Endothelial cell of umbilical vein (primary cell): Measurements from ENCODE around the gene EIF1AX. TPM values are rescaled to one million over a fixed set of nuclear protein-coding genes. Genes with fewer than 3 reads are reported as not detected.

Source experiments
- BruUV-seq: library from RNA; stranded (reverse); fragments of 400-500 nt; replicated peaks from 2 replicates; lab custom pipeline; 2021; lab: Mats Ljungman, UMichigan
- CTCF ChIA-PET: fragments of 300-600, 350-600 bp; sonication (Branson Sonifier 250); formaldehyde crosslinking; loops from one replicate; lab custom pipeline; 2021; ENCODE audit warnings: antibody characterized with exemption, inconsistent platforms; lab: Charles Lee
- POLR2A ChIA-PET: fragments of 300-600, 350-600 bp; sonication (Branson Sonifier 250); formaldehyde crosslinking; loops from one replicate; lab custom pipeline; 2021; ENCODE audit warnings: antibody characterized with exemption, inconsistent platforms; lab: Charles Lee
- DNase-seq: peaks from one replicate; pipeline ENCODE4 v3.0.0-alpha.2; 2011; ENCODE audit warnings: low read depth, low spot score
- FAIRE-seq: peaks from 2 replicates; lab custom pipeline; 2011; peaks lifted over from hg19 to GRCh38; lab: Jason Lieb, UNC
- H2AFZ ChIP-seq: 2 replicates; pipeline ENCODE4 v1.6.0; 2012; ENCODE audit warnings: low read depth, low read length, control low read depth, inconsistent platforms
- H3K27ac ChIP-seq: 2 replicates; pipeline ENCODE4 v1.5.1; 2011; ENCODE audit warnings: low read depth, mild to moderate bottlenecking, control low read depth, low read length, moderate library complexity; ENCODE audit not compliant: insufficient read depth
- H3K27me3 ChIP-seq, 2 experiments: 2 replicates each; pipeline versions ENCODE4 v1.6.0 to v1.6.1; 2011; ENCODE audit warnings: low read length in 2 of 2, mixed read lengths in 1 of 2; ENCODE audit not compliant: control insufficient read depth in 2 of 2, insufficient read depth in 2 of 2
- H3K36me3 ChIP-seq, 2 experiments: 2 replicates in 1 of 2; 3 replicates in 1 of 2; pipeline ENCODE4 v1.5.1; 2011; ENCODE audit warnings: low read length in 2 of 2, mild to moderate bottlenecking in 1 of 2, moderate library complexity in 1 of 2; ENCODE audit not compliant: control insufficient read depth in 2 of 2, insufficient read depth in 2 of 2; ENCODE audit errors: extremely low read depth in 1 of 2
- H3K4me1 ChIP-seq: 3 replicates; pipeline ENCODE4 v1.5.1; 2011; ENCODE audit warnings: mild to moderate bottlenecking, low read length; ENCODE audit not compliant: control insufficient read depth, insufficient read depth; ENCODE audit errors: extremely low read depth
- H3K4me2 ChIP-seq: 2 replicates; pipeline ENCODE4 v1.6.1; 2011; ENCODE audit warnings: low read length, control low read depth, mixed read lengths; ENCODE audit not compliant: insufficient read depth
- H3K4me3 ChIP-seq, 3 experiments: fragments of 200-600 bp in 1 of 3; sonication (generic), shearing (Covaris generic) in 1 of 3; replicated peaks in 1 of 3; 2 replicates each; pipeline ENCODE4 v1.5.1; 2011 to 2016; ENCODE audit warnings: control low read depth in 3 of 3, low read length in 3 of 3, mild to moderate bottlenecking in 2 of 3, inconsistent platforms in 1 of 3, low read depth in 1 of 3, moderate library complexity in 1 of 3; ENCODE audit not compliant: insufficient read depth in 1 of 3
- H3K79me2 ChIP-seq: 2 replicates; pipeline ENCODE4 v1.6.0; 2012; ENCODE audit warnings: low read length, inconsistent platforms; ENCODE audit not compliant: control insufficient read depth, insufficient read depth
- H3K9ac ChIP-seq: replicated peaks from 2 replicates; pipeline ENCODE3; 2011; ENCODE audit warnings: low read length, control low read depth; ENCODE audit not compliant: insufficient read depth; ENCODE audit errors: extremely low read depth
- H3K9me1 ChIP-seq: replicated peaks from 3 replicates; pipeline ENCODE4 v1.6.0; 2011; ENCODE audit warnings: mild to moderate bottlenecking, low read length; ENCODE audit not compliant: control insufficient read depth, insufficient read depth; ENCODE audit errors: extremely low read depth
- H3K9me3 ChIP-seq: replicated peaks from 2 replicates; pipeline ENCODE4 v1.5.1; 2012; ENCODE audit warnings: low read length, inconsistent platforms; ENCODE audit not compliant: control insufficient read depth, insufficient read depth
- H4K20me1 ChIP-seq: replicated peaks from 2 replicates; pipeline ENCODE3; 2011; ENCODE audit warnings: mild to moderate bottlenecking, low read length; ENCODE audit not compliant: control insufficient read depth, insufficient read depth; ENCODE audit errors: extremely low read depth
- CTCF ChIP-seq, 2 donors: IDR thresholded peaks; 1 replicate in 1 of 2; 2 replicates in 1 of 2; pipeline ENCODE4 v1.5.1; 2011; ENCODE audit warnings: low read length in 2 of 2, mild to moderate bottlenecking in 2 of 2, moderate library complexity in 2 of 2, control low read depth in 1 of 2, inconsistent platforms in 1 of 2, low read depth in 1 of 2; ENCODE audit not compliant: insufficient read depth in 1 of 2; ENCODE audit errors: extremely low read depth in 1 of 2
- EZH2 ChIP-seq: IDR thresholded peaks from 2 replicates; pipeline ENCODE4 v1.6.1; 2012; ENCODE audit warnings: borderline replicate concordance, low read depth, mild to moderate bottlenecking, moderate library complexity, low read length, inconsistent platforms; ENCODE audit not compliant: severe bottlenecking
- GATA2 ChIP-seq: IDR thresholded peaks from 2 replicates; pipeline ENCODE4 v1.7.0; 2011; ENCODE audit warnings: low read depth, mild to moderate bottlenecking, moderate library complexity, mixed read lengths, low read length; ENCODE audit not compliant: insufficient read length, insufficient read depth
- JUN ChIP-seq: IDR thresholded peaks from 2 replicates; pipeline ENCODE4 v1.6.1; 2011; ENCODE audit warnings: borderline replicate concordance, low read depth; ENCODE audit not compliant: insufficient read length, insufficient read depth
- MAX ChIP-seq: IDR thresholded peaks from 2 replicates; pipeline ENCODE4 v1.6.1; 2011; ENCODE audit not compliant: insufficient read depth, insufficient read length
- MYC ChIP-seq: IDR thresholded peaks from one replicate; pipeline ENCODE4 v1.6.1; 2011; ENCODE audit warnings: mild to moderate bottlenecking, low read depth, low read length
- POLR2A ChIP-seq: IDR thresholded peaks from 2 replicates; pipeline ENCODE4 v1.6.1; 2012; ENCODE audit warnings: low read depth, mild to moderate bottlenecking, control low read depth, low read length
- POLR2AphosphoS5 ChIP-seq: IDR thresholded peaks from 2 replicates; pipeline ENCODE4 v1.6.1; 2012; ENCODE audit warnings: low read depth, mild to moderate bottlenecking, control low read depth, low read length, moderate library complexity; ENCODE audit not compliant: insufficient read depth
- dilution Hi-C: fragments of 300-500 bp; cut with MboI; formaldehyde crosslinking; loops from one replicate; pipeline ENCODE4 v1.15.0; 2019; ENCODE audit warnings: low sequenced_read_pairs; ENCODE audit not compliant: extremely low pct_ligation_motif_present
- intact Hi-C: fragments of 100-400 bp; cut with micrococcal nuclease; formaldehyde crosslinking; loops from one replicate; pipeline ENCODE4 v1.10.0; 2022
- polyA plus RNA-seq, 4 experiments: library from polyadenylated mRNA; depleted of rRNA in 3 of 4; stranded (reverse) in 3 of 4; unstranded in 1 of 4; fragments of >200 nt; gene quantifications; 2 replicates each; pipeline versions ENCODE4 v1.2.1 to v1.2.3, GENCODE V29; 2011 to 2012; ENCODE audit warnings: missing spikeins in 1 of 4
- total RNA-seq: library from RNA; stranded (reverse); gene quantifications from 2 replicates; pipeline ENCODE4 v1.2.3, GENCODE V29; 2021

EIF1AX gene
- total and polyA plus RNA-seq, 2 donors (not counting 3 experiments of a cell fraction or from before 2014, with no cell fraction given): 12.8 to 89.4 TPM

- BruUV-seq: no TSS peak
- Histone ChIP-seq H3K4me3 (no peak overlapping the region), H2AFZ (no peak overlapping the region), H3K36me3 (peaks cover 2 to 6% of the 10 kb centered on the region in 2 experiments), H4K20me1 (no peaks in the 10 kb centered on the region), H3K4me2 (no peak overlapping the region), H3K9me1 (no peaks in the 10 kb centered on the region), H3K9ac (no peak overlapping the region), H3K27ac (no peak overlapping the region), H3K4me1 (no peaks in the 10 kb centered on the region), H3K27me3 (no peaks in the 10 kb centered on the region), H3K9me3 (no peaks in the 10 kb centered on the region), H3K79me2 (no peaks in the 10 kb centered on the region)
- FAIRE-seq (no peak), DNase-seq (no peak)
- intact Hi-C loops: no loop called here
- dilution Hi-C loops: no loop called here
- ChIA-PET POLR2A (no interaction called here), CTCF (no interaction called here)
- no peak for TF ChIP-seq JUN
- no peak for TF ChIP-seq CTCF (IDR thresholded peaks at IDR 0.05; ENCODE audit: extremely low read depth in 1 of 2, insufficient read depth in 1 of 2, low read depth in 1 of 2, low read length in 2 of 2)
- TF ChIP-seq MYC: no peak
- no peak for TF ChIP-seq GATA2
These were observed 10.1 kb upstream of the EIF1AX start for GRCh38 chrX:20151689-20152088.

GRCh38 chrX:20149326-20149725 is 7.7 kb upstream of the EIF1AX start:
- TF ChIP-seq GATA2 (no peak), EZH2 (no peak), POLR2AphosphoS5 (no peak), POLR2A (no peak), MAX (no peak), JUN (no peak)
- no peak overlapping the region for H3K4me3 ChIP-seq
- dilution Hi-C loops (no loop called here), intact Hi-C loops (no loop called here)
- no peak for DNase-seq
- H3K36me3 ChIP-seq: peaks cover 0 to 3% of the 10 kb centered on the region in 2 experiments
- no TSS peak for BruUV-seq
- H3K79me2 ChIP-seq: no peaks in the 10 kb centered on the region
- H3K27ac ChIP-seq: no peak overlapping the region
- CTCF ChIA-PET: no interaction called here
- H3K9me3 ChIP-seq: no peaks in the 10 kb centered on the region
- H3K4me2 ChIP-seq: no peak overlapping the region
- H3K9ac ChIP-seq: no peak overlapping the region
- H4K20me1 ChIP-seq: no peaks in the 10 kb centered on the region
- peaks cover 7% of the 10 kb centered on the region for H3K4me1 ChIP-seq
- no peaks in the 10 kb centered on the region for H3K9me1 ChIP-seq
- no peak overlapping the region for H2AFZ ChIP-seq
- H3K27me3 ChIP-seq: no peaks in the 10 kb centered on the region
- FAIRE-seq: peak; percentile 64
- POLR2A ChIA-PET: no interaction called here
